ENCODE measurements around the gene FHOD3. TPM values are rescaled to one million over a fixed set of nuclear protein-coding genes. Genes with fewer than 3 reads are reported as not detected.

FHOD3 gene
- total and polyA plus RNA-seq, 2 experiments from 2014 or later = 2.7 to 8.7 TPM

- ATAC-seq = no peak
- H3K27ac ChIP-seq (ENCODE audit: low read depth) = no peak overlapping the region
- H3K27ac Mint-ChIP-seq = no peak overlapping the region
These were observed 461.8 kb downstream of the FHOD3 start for GRCh38 chr18:36759167-36759776.

More at GRCh38 chr18:36759167-36759776, 461.8 kb downstream of the FHOD3 start:
- Mint-ChIP-seq H3K4me1 (no peaks in the 10 kb centered on the region; the same call in 1 of the 3 replicates), H3K27me3 (ENCODE audit: insufficient read depth, low read depth, poor library complexity) (no peaks in the 10 kb centered on the region), H3K36me3 (ENCODE audit: low read depth) (peaks cover 8% of the 10 kb centered on the region), H3K4me3 (no peak overlapping the region), H3K9me3 (peaks cover 2% of the 10 kb centered on the region; the same call in 1 of the 3 replicates)
- Histone ChIP-seq H4K20me1 (replicated peaks; ENCODE audit: insufficient read depth) (no peaks in the 10 kb centered on the region), H3K4me1 (ENCODE audit: insufficient read depth) (0 out of 2 replicates have a peak, but pooled peaks cover 4% of the 10 kb centered on the region), H3K9me2 (ENCODE audit: insufficient read depth) (no peaks in the 10 kb centered on the region), H3K4me3 (no peak overlapping the region), H3K27me3 (ENCODE audit: insufficient read depth) (no peaks in the 10 kb centered on the region), H3F3A (replicated peaks; ENCODE audit: low read depth) (peaks cover 5% of the 10 kb centered on the region; the same call in 1 of the 2 replicates), H3K4me2 (no peak overlapping the region), H3K79me2 (replicated peaks; ENCODE audit: insufficient read depth) (no peaks in the 10 kb centered on the region), H3K36me3 (ENCODE audit: insufficient read depth) (no peaks in the 10 kb centered on the region), H2AFZ (no peak overlapping the region)
- DNase-seq (ENCODE audit: low spot score) = no peak
- TF ChIP-seq CREB1 (CRISPR knock-in tag; IDR thresholded peaks at IDR 0.05; ENCODE audit: low read depth) (no peak), REST (IDR thresholded peaks at IDR 0.05; ENCODE audit: unreplicated experiment) (no peak), ZNF114 (CRISPR knock-in tag; IDR thresholded peaks at IDR 0.05) (no peak), STAT1 (IDR thresholded peaks at IDR 0.05; ENCODE audit: unreplicated experiment) (no peak), CTCF (conservative IDR thresholded peaks at IDR 0.05; ENCODE audit: low read depth in 2 of 2) (no peak), ZNF462 (CRISPR knock-in tag; IDR thresholded peaks at IDR 0.05) (no peak)
